ENCODE measurements around the gene ZNF441.

ZNF441 gene

DNA sequence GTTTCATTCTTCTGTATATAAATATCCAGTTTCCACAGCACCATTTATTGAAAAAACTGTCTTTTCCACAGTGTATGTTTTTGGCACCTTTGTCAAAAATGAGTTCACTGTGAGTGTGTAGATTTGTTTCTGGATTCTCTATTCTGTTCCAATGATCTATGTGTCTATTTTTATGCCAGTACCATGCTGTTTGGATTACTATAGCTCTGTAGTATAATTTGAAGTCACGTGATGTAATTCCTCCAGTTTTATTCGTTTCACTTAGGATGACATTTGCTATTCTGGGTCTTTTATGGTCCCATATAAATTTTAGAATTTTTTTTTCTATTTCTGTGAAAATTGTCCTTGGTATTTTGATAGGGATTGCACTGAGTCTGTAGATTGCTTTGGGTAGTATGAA is 17.0 kb upstream of the ZNF441 start:
- Histone ChIP-seq H3K9me3 (ENCODE audit: severe bottlenecking) (peaks cover 12% of the 10 kb centered on the region), H3K36me3 (no peaks in the 10 kb centered on the region), H3K4me3 (ENCODE audit: low read depth, low read length) (no peak overlapping the region), H3K27ac (no peak overlapping the region), H3K27me3 (ENCODE audit: insufficient read depth, low read depth, severe bottlenecking) (no peaks in the 10 kb centered on the region)
- TF ChIP-seq, protein P1, sequence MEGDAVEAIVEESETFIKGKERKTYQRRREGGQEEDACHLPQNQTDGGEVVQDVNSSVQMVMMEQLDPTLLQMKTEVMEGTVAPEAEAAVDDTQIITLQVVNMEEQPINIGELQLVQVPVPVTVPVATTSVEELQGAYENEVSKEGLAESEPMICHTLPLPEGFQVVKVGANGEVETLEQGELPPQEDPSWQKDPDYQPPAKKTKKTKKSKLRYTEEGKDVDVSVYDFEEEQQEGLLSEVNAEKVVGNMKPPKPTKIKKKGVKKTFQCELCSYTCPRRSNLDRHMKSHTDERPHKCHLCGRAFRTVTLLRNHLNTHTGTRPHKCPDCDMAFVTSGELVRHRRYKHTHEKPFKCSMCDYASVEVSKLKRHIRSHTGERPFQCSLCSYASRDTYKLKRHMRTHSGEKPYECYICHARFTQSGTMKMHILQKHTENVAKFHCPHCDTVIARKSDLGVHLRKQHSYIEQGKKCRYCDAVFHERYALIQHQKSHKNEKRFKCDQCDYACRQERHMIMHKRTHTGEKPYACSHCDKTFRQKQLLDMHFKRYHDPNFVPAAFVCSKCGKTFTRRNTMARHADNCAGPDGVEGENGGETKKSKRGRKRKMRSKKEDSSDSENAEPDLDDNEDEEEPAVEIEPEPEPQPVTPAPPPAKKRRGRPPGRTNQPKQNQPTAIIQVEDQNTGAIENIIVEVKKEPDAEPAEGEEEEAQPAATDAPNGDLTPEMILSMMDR (IDR thresholded peaks at IDR 0.05; ENCODE audit: low read depth, low read length): no peak
- DNase-seq: no peak

DNA sequence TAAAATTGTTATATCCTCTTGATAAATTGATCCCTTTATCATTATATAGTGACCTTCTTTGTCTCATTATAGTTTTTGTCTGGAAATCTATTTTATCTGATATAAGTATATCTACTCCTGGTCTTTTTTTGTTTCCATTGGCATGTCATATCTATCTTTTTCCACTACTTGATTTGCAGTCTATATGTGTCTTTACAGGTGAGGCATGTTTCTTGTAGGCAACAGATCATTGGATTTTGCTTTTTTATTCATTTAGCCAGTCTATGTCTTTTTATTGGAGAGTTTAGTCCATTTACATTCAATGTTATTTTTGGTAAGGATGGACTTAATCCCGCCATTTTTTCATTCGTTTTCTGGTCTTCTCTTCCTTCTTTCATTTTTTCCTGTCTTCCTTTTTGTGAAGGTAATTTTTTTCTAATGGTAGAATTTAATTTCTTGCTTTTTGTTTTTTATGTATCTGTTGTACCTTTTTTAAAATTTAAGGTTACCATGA is 14.5 kb upstream of the ZNF441 start:
- Histone ChIP-seq H3K27ac (no peak overlapping the region), H3K36me3 (no peaks in the 10 kb centered on the region), H3K4me3 (ENCODE audit: low read depth, low read length) (no peak overlapping the region), H3K9me3 (ENCODE audit: severe bottlenecking) (peaks cover 17% of the 10 kb centered on the region), H3K27me3 (ENCODE audit: insufficient read depth, low read depth, severe bottlenecking) (no peaks in the 10 kb centered on the region)
- DNase-seq: no peak
- TF ChIP-seq, protein P1 (IDR thresholded peaks at IDR 0.05; ENCODE audit: low read depth, low read length): no peak

DNA sequence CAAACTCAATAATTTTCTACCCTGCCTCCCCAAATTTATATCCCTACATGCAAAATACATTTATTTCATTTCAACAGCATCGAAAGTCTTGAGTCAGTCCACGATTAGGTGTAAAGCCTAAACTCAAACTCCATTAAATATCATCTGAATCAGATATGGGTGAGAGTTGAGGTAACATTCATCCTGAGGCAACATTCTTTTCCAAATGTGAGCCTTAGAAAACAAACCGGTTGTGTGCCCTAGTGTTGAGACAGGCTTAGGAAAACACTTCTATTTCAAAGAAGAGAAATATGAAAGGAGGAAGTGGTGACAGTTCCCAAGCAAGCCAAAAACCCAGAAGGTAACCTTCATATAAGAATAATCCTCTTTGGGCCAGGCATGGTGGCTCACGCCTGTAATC is 12.1 kb upstream of the ZNF441 start:
- no peak overlapping the region for H3K4me3 ChIP-seq (ENCODE audit: low read depth, low read length)
- H3K27ac ChIP-seq: no peak overlapping the region
- TF ChIP-seq, protein P1 (IDR thresholded peaks at IDR 0.05; ENCODE audit: low read depth, low read length): no peak
- H3K36me3 ChIP-seq: no peaks in the 10 kb centered on the region
- H3K27me3 ChIP-seq (ENCODE audit: insufficient read depth, low read depth, severe bottlenecking): no peaks in the 10 kb centered on the region
- peaks cover 11% of the 10 kb centered on the region for H3K9me3 ChIP-seq (ENCODE audit: severe bottlenecking)
- DNase-seq: no peak

DNA sequence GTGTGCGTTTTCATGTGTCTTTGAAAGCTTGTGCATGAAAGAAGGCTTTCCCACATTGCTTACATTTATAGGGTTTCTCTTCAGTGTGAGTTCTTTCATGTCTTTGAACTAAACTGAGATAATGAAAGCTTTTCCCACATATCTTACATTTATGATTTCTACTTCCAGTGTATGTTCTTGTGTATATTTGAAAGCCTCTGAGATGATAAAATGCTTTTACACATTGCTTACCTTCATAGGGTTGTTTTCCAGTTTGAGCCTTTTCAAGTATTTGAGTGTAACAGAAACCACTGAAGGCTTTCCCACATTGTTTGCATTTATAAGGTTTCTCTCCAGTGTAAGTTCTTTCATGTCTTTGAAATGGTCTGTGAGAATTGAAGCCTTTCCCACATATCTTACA is 9.8 kb upstream of the ZNF441 start:
- Histone ChIP-seq H3K27me3 (ENCODE audit: insufficient read depth, low read depth, severe bottlenecking) (no peaks in the 10 kb centered on the region), H3K36me3 (no peaks in the 10 kb centered on the region), H3K4me3 (ENCODE audit: low read depth, low read length) (no peak overlapping the region), H3K27ac (no peak overlapping the region), H3K9me3 (ENCODE audit: severe bottlenecking) (peaks cover 9% of the 10 kb centered on the region)
- TF ChIP-seq, protein P1 (IDR thresholded peaks at IDR 0.05; ENCODE audit: low read depth, low read length): no peak
- DNase-seq: no peak

DNA sequence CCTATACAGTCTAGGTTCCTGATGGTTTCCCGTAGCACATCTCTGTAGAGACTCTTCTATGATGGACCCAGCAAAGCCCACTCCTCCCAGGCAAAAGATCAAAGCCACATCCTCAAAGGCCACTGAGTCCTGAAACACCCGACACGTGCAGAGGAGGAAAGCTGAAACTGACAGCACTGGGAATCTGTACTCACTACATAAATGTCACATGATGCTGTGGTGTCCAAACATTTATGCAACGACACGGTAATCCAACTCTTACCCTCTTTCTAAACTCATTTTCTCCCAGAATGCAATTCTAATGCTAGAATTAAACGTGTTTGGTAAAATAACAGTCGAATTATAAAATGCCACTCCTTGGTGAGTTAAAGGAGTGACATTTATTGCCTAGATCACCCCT is 7.0 kb upstream of the ZNF441 start:
- DNase-seq: no peak
- TF ChIP-seq, protein P1 (IDR thresholded peaks at IDR 0.05; ENCODE audit: low read depth, low read length): no peak
- Histone ChIP-seq H3K27ac (no peak overlapping the region), H3K36me3 (no peaks in the 10 kb centered on the region), H3K4me3 (ENCODE audit: low read depth, low read length) (no peak overlapping the region), H3K27me3 (ENCODE audit: insufficient read depth, low read depth, severe bottlenecking) (no peaks in the 10 kb centered on the region), H3K9me3 (ENCODE audit: severe bottlenecking) (peaks cover 8% of the 10 kb centered on the region)

DNA sequence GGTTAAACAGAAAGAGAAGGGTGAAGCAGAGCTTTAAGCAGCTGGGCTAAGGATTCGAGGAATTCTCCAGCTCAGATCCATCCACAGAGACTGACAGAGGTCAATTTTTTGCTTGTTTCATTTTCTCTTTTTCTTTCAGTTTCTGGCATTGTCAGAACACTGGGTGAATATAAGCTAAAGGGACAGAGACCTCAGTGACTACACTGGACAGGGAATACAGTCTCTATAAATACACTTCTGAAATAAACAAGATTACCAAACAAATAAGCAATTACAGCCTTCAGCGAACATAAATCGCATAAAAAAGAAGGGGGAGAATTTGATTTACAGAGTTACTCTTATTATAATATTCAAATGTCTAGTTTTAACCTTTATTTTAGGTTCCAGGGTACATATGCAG is 3.7 kb upstream of the ZNF441 start:
- Histone ChIP-seq H3K36me3 (no peaks in the 10 kb centered on the region), H3K4me3 (ENCODE audit: low read depth, low read length) (no peak overlapping the region), H3K9me3 (ENCODE audit: severe bottlenecking) (peaks cover 2% of the 10 kb centered on the region), H3K27ac (no peak overlapping the region), H3K27me3 (ENCODE audit: insufficient read depth, low read depth, severe bottlenecking) (no peaks in the 10 kb centered on the region)
- DNase-seq: no peak
- TF ChIP-seq, protein P1 (IDR thresholded peaks at IDR 0.05; ENCODE audit: low read depth, low read length): no peak
